Spleen (tissue), 11 donors: ENCODE results near the gene KLHL26. TPM values are rescaled to one million over a fixed set of nuclear protein-coding genes. Genes with fewer than 3 reads are reported as not detected.

ENCODE experiments used
- DNase-seq: peaks from one replicate; pipeline ENCODE4 v3.0.0-alpha.2; 2020
- H3K27ac ChIP-seq, 8 donors: fragments of 200-600 bp; sonication (generic) in 7 of 8; 1 replicate in 4 of 8; 2 replicates in 4 of 8; pipeline versions ENCODE4 v1.5.0 to v1.8.0; 2016 to 2021; ENCODE audit warnings: inconsistent platforms in 4 of 8, mild to moderate bottlenecking in 4 of 8, moderate library complexity in 1 of 8
- H3K27me3 ChIP-seq, 7 donors: fragments of 200-600 bp; sonication (generic) in 6 of 7; replicated peaks in 1 of 7; 1 replicate in 4 of 7; 2 replicates in 3 of 7; pipeline versions ENCODE4 v1.5.0 to v1.8.0; 2016 to 2021; ENCODE audit warnings: inconsistent platforms in 3 of 7, mild to moderate bottlenecking in 1 of 7
- H3K36me3 ChIP-seq, 6 donors: fragments of 200-600 bp; sonication (generic) in 5 of 6; 1 replicate in 4 of 6; 2 replicates in 2 of 6; pipeline versions ENCODE4 v1.5.0 to v1.8.0; 2016 to 2021; ENCODE audit warnings: inconsistent platforms in 2 of 6
- H3K4me1 ChIP-seq, 6 donors: fragments of 200-600 bp; sonication (generic) in 5 of 6; 1 replicate in 3 of 6; 2 replicates in 3 of 6; pipeline versions ENCODE4 v1.5.0 to v1.8.0; 2016 to 2021; ENCODE audit warnings: inconsistent platforms in 3 of 6
- H3K4me3 ChIP-seq, 8 donors: fragments of 200-600 bp; sonication (generic) in 7 of 8; 1 replicate in 4 of 8; 2 replicates in 4 of 8; pipeline versions ENCODE4 v1.5.0 to v1.8.0; 2016 to 2021; ENCODE audit warnings: inconsistent platforms in 4 of 8, mild to moderate bottlenecking in 4 of 8, moderate library complexity in 2 of 8
- H3K9me3 ChIP-seq, 8 donors: fragments of 200-600 bp; sonication (generic) in 7 of 8; 1 replicate in 4 of 8; 2 replicates in 4 of 8; pipeline versions ENCODE4 v1.5.0 to v1.8.0; 2016 to 2021; ENCODE audit warnings: inconsistent platforms in 4 of 8
- CTCF ChIP-seq, 11 experiments: fragments of 200-600 bp in 7 of 11; fragments of 450-650 bp in 4 of 11; sonication (generic) in 4 of 11; IDR thresholded peaks in 8 of 11; conservative IDR thresholded peaks in 3 of 11; 1 replicate in 7 of 11; 2 replicates in 4 of 11; pipeline versions ENCODE4 v1.4.0 to v1.8.0; 2016 to 2021; ENCODE audit warnings: antibody characterized with exemption in 11 of 11, inconsistent platforms in 4 of 11, mild to moderate bottlenecking in 1 of 11
- POLR2A ChIP-seq, 3 donors: fragments of 450-650 bp; IDR thresholded peaks; one replicate each; pipeline ENCODE4 v1.5.1; 2017; ENCODE audit warnings: antibody characterized with exemption in 3 of 3, mild to moderate bottlenecking in 1 of 3
- POLR2AphosphoS5 ChIP-seq, 3 donors: sonication (generic); formaldehyde crosslinking; IDR thresholded peaks; one replicate each; pipeline ENCODE4 v1.5.1; 2017; ENCODE audit warnings: antibody characterized with exemption in 3 of 3
- WGBS, 5 donors: extraction: QIAGEN DNeasy Blood & Tissue Kit in 3 of 5; methylation state at CpG; one replicate each; pipeline versions ENCODE4 v1.1.5 to v1.1.7; 2013 to 2018; 5-methylcytosine and 5-hydroxymethylcytosine counted together
- intact Hi-C: fragments of 100-400 bp; cut with DNase I; formaldehyde crosslinking; loops from one replicate; pipeline ENCODE4 v1.15.0; 2023; ENCODE audit warnings: low total_unique reads
- polyA plus RNA-seq, 3 donors: library from polyadenylated mRNA; stranded (reverse); fragments of 200-250 nt; gene quantifications; one replicate each; pipeline ENCODE4 v1.2.1, GENCODE V29; 2013
- total RNA-seq, 7 donors: library from RNA; depleted of rRNA in 3 of 7; stranded (reverse); fragments of >200 nt in 3 of 7; fragmentation: NEBNext Ultra II Directional in 4 of 7; extraction: Animal tissue kit (Norgen Biotek cat#: 25700) in 4 of 7; gene quantifications; one replicate each; pipeline versions ENCODE4 v1.1.0 to v1.2.1, GENCODE V29; 2016 to 2021
- donor health status: healthy with polysubstance abuse.
- donor health status: DM: no; HTN: no; CAD: no; lungs with moderate emphysema.
- donor health status: DM: no; HTN: no; CAD: no.
- donor health status: Bipolar disorder and iron deficiency.
- donor health status: healthy.
- donor health status: DM: no; HTN: no; CAD: no.
- donor health status: DM: yes; HTN: yes; CAD: no.

KLHL26 gene
- total and polyA plus RNA-seq, 10 donors: 1.7 to 23.1 (median 7.2) TPM

- intact Hi-C loops: no loop called here
- DNase-seq: no peak
- WGBS, 5 donors: 76 to 90% (median 86%) methylated on average over 10 of the region's 10 CpGs
Measured at GRCh38 chr19:18717601-18718000, 80.8 kb downstream of the KLHL26 start.

GRCh38 chr19:18718015-18718526, 81.2 kb downstream of the KLHL26 start:
- H3K36me3 ChIP-seq: peaks cover 0 to 31% (median 0%) of the 10 kb centered on the region in 6 donors
- 67 to 74% (median 72%) methylated on average over 5 of the region's 5 CpGs for WGBS, 5 donors
- H3K27ac ChIP-seq: no peak overlapping the region
- intact Hi-C loops: no loop called here
- H3K4me3 ChIP-seq: no peak overlapping the region
- no peak for DNase-seq
- no peak for TF ChIP-seq CTCF (IDR thresholded peaks at IDR 0.05 in 8 of 11, conservative IDR thresholded peaks at IDR 0.05 in 3 of 11)
- no peak for TF ChIP-seq POLR2A (IDR thresholded peaks at IDR 0.05)
- TF ChIP-seq POLR2AphosphoS5 (IDR thresholded peaks at IDR 0.05): no peak
- H3K27me3 ChIP-seq: no peaks in the 10 kb centered on the region
- H3K9me3 ChIP-seq: no peaks in the 10 kb centered on the region
- peaks cover 0 to 22% (median 3%) of the 10 kb centered on the region in 6 donors for H3K4me1 ChIP-seq

More at GRCh38 chr19:18717601-18718000, 80.8 kb downstream of the KLHL26 start:
- H3K27me3 ChIP-seq: no peaks in the 10 kb centered on the region
- H3K36me3 ChIP-seq: peaks cover 0 to 28% (median 0%) of the 10 kb centered on the region in 6 donors
- H3K9me3 ChIP-seq: no peaks in the 10 kb centered on the region
- H3K4me1 ChIP-seq: peaks cover 0 to 22% (median 3%) of the 10 kb centered on the region in 6 donors
- H3K27ac ChIP-seq: no peak overlapping the region
- no peak for TF ChIP-seq CTCF (IDR thresholded peaks at IDR 0.05 in 8 of 11, conservative IDR thresholded peaks at IDR 0.05 in 3 of 11)
- TF ChIP-seq POLR2AphosphoS5 (IDR thresholded peaks at IDR 0.05): no peak
- TF ChIP-seq POLR2A (IDR thresholded peaks at IDR 0.05): no peak
- H3K4me3 ChIP-seq: no peak overlapping the region

GRCh38 chr19:18718846-18719458, 82.1 kb downstream of the KLHL26 start:
- intact Hi-C loops: no loop called here
- no peaks in the 10 kb centered on the region for H3K9me3 ChIP-seq
- TF ChIP-seq POLR2AphosphoS5 (IDR thresholded peaks at IDR 0.05) (no peak), POLR2A (IDR thresholded peaks at IDR 0.05) (no peak), CTCF (IDR thresholded peaks at IDR 0.05 in 8 of 11, conservative IDR thresholded peaks at IDR 0.05 in 3 of 11) (no peak)
- H3K36me3 ChIP-seq: peaks cover 0 to 28% (median 0%) of the 10 kb centered on the region in 6 donors
- 86 to 90% (median 88%) methylated on average over 14 to 16 of the region's 16 CpGs for WGBS, 5 donors
- H3K4me3 ChIP-seq: no peak overlapping the region
- no peak overlapping the region for H3K27ac ChIP-seq
- no peak for DNase-seq
- peaks cover 0 to 22% (median 3%) of the 10 kb centered on the region in 6 donors for H3K4me1 ChIP-seq
- no peaks in the 10 kb centered on the region for H3K27me3 ChIP-seq

GRCh38 chr19:18719541-18719940, 82.7 kb downstream of the KLHL26 start:
- Histone ChIP-seq H3K4me1 (peaks cover 0 to 22% (median 3%) of the 10 kb centered on the region in 6 donors), H3K9me3 (no peaks in the 10 kb centered on the region), H3K4me3 (no peak overlapping the region), H3K27me3 (no peaks in the 10 kb centered on the region), H3K36me3 (peaks cover 0 to 27% (median 0%) of the 10 kb centered on the region in 6 donors), H3K27ac (no peak overlapping the region)
- no peak for DNase-seq
- intact Hi-C loops: no loop called here
- no peak for TF ChIP-seq CTCF (IDR thresholded peaks at IDR 0.05 in 8 of 11, conservative IDR thresholded peaks at IDR 0.05 in 3 of 11)
- TF ChIP-seq POLR2A (IDR thresholded peaks at IDR 0.05): no peak
- no peak for TF ChIP-seq POLR2AphosphoS5 (IDR thresholded peaks at IDR 0.05)
- WGBS, 5 donors: 82 to 93% (median 91%) methylated on average over 21 to 25 of the region's 25 CpGs
